NCI-H510A treated with DMSO at 0.1 percent for 48 hours (cell line): ENCODE measurements around the gene AS3MT.
"Not testable (repeated sequence)": the region's sequence is repeated elsewhere in the genome, so short reads cannot be mapped to it uniquely, and the experiment has no call there.

Source experiments
- DNase-seq: peaks from one replicate; lab custom pipeline; 2025; lab: John Stamatoyannopoulos, UW

AS3MT gene

DNA sequence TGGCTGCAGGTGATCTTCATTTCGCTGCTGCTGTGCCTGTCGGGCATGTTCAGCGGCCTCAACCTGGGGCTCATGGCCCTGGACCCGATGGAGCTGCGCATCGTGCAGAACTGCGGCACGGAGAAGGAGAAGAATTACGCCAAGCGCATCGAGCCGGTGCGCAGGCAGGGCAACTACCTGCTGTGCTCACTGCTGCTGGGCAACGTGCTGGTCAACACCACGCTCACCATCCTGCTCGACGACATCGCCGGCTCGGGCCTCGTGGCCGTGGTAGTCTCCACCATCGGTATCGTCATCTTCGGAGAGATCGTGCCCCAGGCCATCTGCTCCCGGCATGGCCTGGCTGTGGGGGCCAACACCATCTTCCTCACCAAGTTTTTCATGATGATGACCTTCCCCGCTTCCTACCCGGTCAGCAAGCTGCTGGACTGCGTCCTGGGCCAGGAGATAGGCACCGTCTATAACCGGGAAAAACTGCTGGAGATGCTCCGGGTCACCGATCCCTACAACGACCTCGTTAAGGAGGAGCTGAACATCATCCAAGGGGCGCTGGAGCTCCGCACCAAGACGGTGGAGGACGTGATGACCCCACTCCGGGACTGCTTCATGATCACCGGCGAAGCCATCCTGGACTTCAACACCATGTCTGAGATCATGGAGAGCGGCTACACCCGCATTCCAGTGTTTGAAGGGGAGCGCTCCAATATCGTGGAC, 50.1 kb downstream of the AS3MT start:
- peak; percentile 20 for DNase-seq

GRCh38 chr10:102919992-102920739, 50.9 kb downstream of the AS3MT start:
- DNase-seq, result no peak

DNA sequence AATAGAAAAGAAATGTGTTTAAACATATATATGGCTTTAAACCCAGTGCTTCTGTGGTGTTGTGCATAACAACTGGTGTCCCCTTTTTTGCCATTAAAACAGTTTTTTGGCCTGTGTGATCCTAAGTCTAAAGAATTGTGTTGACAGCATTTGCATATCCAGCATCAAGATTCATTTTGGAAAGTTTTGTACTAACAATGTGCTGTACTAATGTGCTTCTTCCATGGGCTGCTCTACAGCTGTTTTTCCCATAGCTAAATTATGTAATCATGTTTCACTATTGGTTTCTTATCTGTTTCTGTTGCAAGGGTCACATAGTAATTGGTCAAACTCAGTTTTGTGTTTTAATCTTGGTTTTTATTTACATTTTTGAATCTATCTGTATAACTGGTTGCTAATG, 54.3 kb downstream of the AS3MT start:
- no peak for DNase-seq

DNA sequence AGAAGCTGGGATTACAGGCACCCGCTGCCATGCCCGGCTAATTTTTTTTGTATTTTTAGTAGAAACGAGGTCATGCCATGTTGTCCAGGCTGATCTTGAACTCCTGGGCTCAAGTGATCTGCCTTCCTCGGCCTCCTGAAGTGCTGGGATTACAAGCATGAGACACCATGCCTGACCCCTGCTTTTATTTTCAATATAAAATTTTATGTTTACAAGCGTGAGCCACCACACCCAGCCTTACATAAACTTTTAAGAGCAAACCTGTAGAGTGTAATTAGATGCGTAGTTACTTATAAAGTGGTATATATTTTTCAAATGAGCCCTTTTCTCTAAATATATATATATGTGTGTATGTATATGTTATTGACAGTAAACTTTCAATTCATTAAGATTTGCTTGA, 57.6 kb downstream of the AS3MT start:
- DNase-seq, result no peak

GRCh38 chr10:102927311-102928010, 58.2 kb downstream of the AS3MT start:
- DNase-seq, result no peak

GRCh38 chr10:102928442-102928841, 59.2 kb downstream of the AS3MT start:
- DNase-seq, result not testable (repeated sequence)

GRCh38 chr10:102930720-102931119, 61.5 kb downstream of the AS3MT start:
- no peak for DNase-seq

DNA sequence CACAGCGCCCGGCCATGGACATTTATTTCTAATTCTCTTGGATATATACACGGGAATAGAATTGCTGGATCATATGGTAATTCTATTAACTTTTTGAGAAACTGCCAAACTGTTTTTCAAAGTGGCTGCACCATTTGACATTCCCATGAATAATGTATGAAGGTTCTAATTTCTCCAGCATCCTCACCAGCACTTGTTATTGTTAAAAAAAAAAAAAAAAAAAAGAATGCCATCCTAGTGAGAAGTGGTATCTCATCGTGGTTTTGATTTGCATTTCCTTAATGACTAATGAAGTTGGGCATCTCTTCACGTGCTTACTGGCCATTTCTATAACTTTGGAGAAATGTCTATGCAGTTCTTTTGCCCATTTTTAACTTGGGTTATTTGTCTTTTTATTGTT, 62.4 kb downstream of the AS3MT start:
- DNase-seq, result no peak

- no peak for DNase-seq
Observed at GRCh38 chr10:102935505-102935904, 66.2 kb downstream of the AS3MT start.

GRCh38 chr10:102935939-102936605, 66.8 kb downstream of the AS3MT start:
- no peak for DNase-seq

GRCh38 chr10:102941401-102941800, 72.1 kb downstream of the AS3MT start:
- DNase-seq, result no peak

GRCh38 chr10:102945449-102945848, 76.2 kb downstream of the AS3MT start:
- DNase-seq, result peak; percentile 49

DNA sequence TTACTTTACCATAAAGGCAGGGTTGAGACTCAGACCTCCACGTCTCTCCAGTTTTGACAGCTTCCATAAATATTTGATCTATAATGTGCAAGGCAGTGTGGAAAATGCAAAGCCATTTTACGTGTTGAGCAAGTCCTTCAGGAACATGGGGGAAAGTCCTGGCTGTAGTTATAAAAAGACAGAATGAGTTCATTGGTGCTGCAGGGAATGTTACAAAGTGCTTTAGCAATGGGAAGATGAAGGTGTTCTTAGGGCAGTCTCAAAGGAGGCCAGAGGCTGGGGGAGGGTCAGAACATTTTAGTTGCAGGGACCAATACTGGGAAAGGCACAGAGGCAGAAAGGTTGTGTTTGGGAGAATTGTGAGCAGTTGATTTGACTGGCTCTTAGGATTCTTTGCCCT, 76.7 kb downstream of the AS3MT start:
- no peak for DNase-seq

GRCh38 chr10:102946992-102947391, 77.7 kb downstream of the AS3MT start:
- no peak for DNase-seq

DNA sequence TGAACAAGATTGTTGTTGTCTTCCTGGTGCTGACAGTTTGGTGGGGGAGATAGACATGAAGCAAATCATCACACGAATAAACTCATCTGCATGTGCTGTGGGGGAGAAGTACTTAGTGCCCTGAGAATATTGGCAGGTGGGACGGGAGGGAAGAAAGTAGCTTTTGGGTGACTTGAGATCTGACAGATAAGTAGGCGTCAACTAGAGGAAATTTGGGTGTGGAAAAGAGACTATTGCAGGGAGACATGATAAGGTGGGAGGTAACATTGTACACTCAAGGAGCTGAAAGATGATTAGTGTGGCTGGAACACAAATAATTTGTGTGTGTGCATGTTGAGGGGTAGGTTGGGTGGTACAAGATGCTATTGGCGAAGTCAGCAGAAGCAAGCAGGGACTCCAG, 78.9 kb downstream of the AS3MT start:
- no peak for DNase-seq

DNA sequence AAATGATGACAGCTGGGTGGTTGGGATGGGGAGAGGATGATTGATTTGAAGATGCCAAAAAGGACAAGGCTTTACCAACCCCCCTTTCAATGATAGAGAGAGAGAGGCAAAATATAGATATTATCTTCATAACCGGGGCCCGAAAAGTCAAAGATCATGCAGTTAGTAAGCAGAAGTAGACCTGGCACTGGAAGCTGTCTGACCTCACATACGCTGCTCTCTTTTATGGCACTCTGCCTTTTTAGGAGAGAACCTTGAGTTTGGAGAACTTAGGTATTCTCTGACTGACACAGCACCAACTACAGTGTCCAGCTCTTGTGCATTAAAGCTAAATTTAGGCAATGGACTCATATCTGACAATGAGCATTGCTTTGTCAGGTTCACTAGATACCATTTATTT, 79.5 kb downstream of the AS3MT start:
- DNase-seq, result no peak

DNA sequence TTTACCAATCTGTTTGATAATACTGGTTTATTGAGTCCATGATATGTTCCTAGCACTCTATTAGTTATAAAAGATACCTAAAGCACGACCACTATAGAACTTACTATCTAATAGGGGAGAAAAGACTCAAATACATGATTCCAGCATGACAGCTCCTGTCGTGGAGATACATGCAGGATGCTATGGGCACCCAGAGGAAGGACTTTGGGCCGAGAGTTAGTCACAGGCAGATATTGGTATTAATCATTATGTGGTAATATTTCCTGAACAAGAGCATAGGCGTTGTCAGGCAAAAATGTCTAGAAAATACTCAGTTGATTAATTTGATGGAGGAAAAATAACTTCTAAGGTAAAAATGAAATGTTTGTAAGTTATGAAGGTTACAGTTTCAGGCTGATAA, 80.6 kb downstream of the AS3MT start:
- DNase-seq, result no peak

GRCh38 chr10:102951316-102951715, 82.0 kb downstream of the AS3MT start:
- no peak for DNase-seq
